Upper lobe of left lung (tissue), 4 donors: ENCODE results near the gene PRICKLE1.

Source experiments
- CTCF ChIP-seq, 6 experiments: fragments of 450-650 bp in 4 of 6; fragments of 200-600 bp in 2 of 6; sonication (generic) in 2 of 6; IDR thresholded peaks; one replicate each; pipeline ENCODE4 v1.5.1; 2016 to 2019; ENCODE audit warnings: antibody characterized with exemption in 6 of 6
- EP300 ChIP-seq, 4 donors: sonication (generic); formaldehyde crosslinking; IDR thresholded peaks; one replicate each; pipeline ENCODE4 v1.5.1; 2017; ENCODE audit warnings: antibody characterized with exemption in 4 of 4, control low read depth in 2 of 4
- POLR2A ChIP-seq, 4 donors: fragments of 450-650 bp; IDR thresholded peaks; one replicate each; pipeline ENCODE4 v1.5.1; 2016 to 2017; ENCODE audit warnings: antibody characterized with exemption in 4 of 4, mild to moderate bottlenecking in 2 of 4

DNA sequence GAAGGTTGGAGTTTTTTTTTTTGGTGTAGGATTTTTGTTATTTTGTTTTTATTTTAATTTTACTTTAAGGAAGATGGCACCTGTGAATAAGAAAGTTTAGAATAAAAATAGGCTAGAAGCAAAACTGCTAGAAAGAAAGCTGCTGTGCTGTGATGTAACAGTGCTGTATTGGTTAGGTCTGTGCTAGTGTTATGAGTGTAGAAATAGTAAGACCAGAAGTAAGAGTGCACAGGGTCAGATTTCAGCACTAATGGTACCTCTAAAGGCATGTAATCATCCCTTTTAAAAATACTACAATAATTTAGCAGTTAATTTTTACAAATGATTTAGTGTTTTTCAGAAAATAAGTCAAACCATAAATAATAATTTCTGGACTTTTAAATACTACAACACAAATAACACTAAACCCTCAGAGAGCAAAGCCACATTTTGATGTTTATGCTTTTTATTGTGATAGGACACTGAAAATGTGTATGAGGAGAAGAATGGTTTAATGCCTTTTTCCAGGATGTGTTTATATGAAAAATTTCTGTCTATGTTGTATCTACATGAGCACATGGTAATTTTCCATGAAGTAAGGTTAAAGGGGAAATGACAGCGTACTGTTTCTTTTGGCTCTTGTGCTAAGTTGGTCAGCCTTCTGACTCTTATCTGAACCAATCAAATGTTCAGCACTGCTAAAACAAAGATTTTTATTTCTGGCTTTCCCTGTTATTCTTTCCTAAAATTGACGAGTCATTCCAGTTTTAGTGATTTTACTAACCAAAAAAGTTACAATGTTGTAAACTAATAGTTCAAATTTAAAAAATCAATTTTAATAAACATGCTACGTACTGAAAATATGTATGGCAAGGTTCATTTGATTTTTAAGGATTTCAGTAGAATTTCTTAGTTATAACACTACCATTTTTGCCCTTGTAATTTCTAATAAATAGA is 167.4 kb downstream of the PRICKLE1 start:
- TF ChIP-seq CTCF (IDR thresholded peaks at IDR 0.05) (no peak), POLR2A (IDR thresholded peaks at IDR 0.05) (no peak), EP300 (IDR thresholded peaks at IDR 0.05) (no peak)
